Measurements from ENCODE around the gene GASK1B. TPM values are rescaled to one million over a fixed set of nuclear protein-coding genes. Genes with fewer than 3 reads are reported as not detected.

The GASK1B gene
- polyA plus RNA-seq = under 1 TPM in 2 of 3 donors, not detected in 1; 0.36 to 0.54 TPM

GRCh38 chr4:158172261-158173258 lies at the start of gene GASK1B:
Gene GASK1B, minus strand, starts transcription at chr4:158173025. Its CDS starts 1,650 bp downstream, at chr4:158171375.
- H3K4me1 Mint-ChIP-seq = no peaks in the 10 kb centered on the region
- H3K36me3 Mint-ChIP-seq = no peaks in the 10 kb centered on the region
- H3K9me3 Mint-ChIP-seq = peaks cover 0 to 4% (median 1%) of the 10 kb centered on the region in 6 donors
- no peak for DNase-seq
- peaks cover 0 to 12% (median 0%) of the 10 kb centered on the region in 3 donors for H3K27me3 Mint-ChIP-seq (ENCODE audit: low read depth in 3 of 3)
- no peak within 1 kb of the TSS for H3K27ac Mint-ChIP-seq
- H3K4me3 Mint-ChIP-seq = no peak within 1 kb of the TSS

GRCh38 chr4:158219623-158220022 lies 46.8 kb upstream of the GASK1B start:
- H3K27ac Mint-ChIP-seq = no peak overlapping the region
- peaks cover 0 to 8% (median 0%) of the 10 kb centered on the region in 6 donors for H3K9me3 Mint-ChIP-seq
- H3K36me3 Mint-ChIP-seq = no peaks in the 10 kb centered on the region
- no peak overlapping the region for H3K4me3 Mint-ChIP-seq
- no peak for DNase-seq
- peaks cover 0 to 4% (median 2%) of the 10 kb centered on the region in 3 donors for H3K27me3 Mint-ChIP-seq (ENCODE audit: low read depth in 3 of 3)
- H3K4me1 Mint-ChIP-seq = no peaks in the 10 kb centered on the region

- Mint-ChIP-seq H3K27me3 (ENCODE audit: low read depth in 3 of 3) (peaks cover 0 to 4% (median 2%) of the 10 kb centered on the region in 3 donors), H3K4me3 (no peak overlapping the region), H3K9me3 (peaks cover 0 to 8% (median under 1%) of the 10 kb centered on the region in 6 donors), H3K36me3 (no peaks in the 10 kb centered on the region), H3K4me1 (no peaks in the 10 kb centered on the region), H3K27ac (no peak overlapping the region)
- DNase-seq = no peak
Observed at GRCh38 chr4:158217763-158218162, 44.9 kb upstream of the GASK1B start.

DNA sequence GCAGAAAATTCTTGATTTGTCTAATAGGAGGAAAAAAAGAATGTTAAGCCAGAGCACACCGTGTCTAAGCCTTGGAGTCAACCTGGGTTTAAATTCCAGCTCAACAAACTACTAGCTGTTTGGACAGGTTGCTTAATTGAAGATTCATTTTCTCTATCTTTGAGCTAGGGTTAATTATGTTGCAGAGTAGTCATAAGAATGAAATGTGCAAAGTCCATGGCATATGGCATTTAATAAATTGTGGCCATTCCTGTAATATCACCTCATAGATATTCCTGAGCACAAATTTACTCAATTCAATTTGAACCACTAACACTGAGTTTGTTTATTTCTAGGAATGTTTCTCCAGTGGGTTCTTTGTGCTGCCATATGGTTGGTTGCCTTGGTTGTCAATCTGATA lies 42.0 kb upstream of the GASK1B start:
- no peak overlapping the region for H3K27ac Mint-ChIP-seq
- peaks cover 0 to 4% (median 4%) of the 10 kb centered on the region in 3 donors for H3K27me3 Mint-ChIP-seq (ENCODE audit: low read depth in 3 of 3)
- peaks cover 0 to 8% (median 3%) of the 10 kb centered on the region in 6 donors for H3K9me3 Mint-ChIP-seq
- peaks cover 10 to 18% of the 10 kb centered on the region in 2 donors for H3K4me1 Mint-ChIP-seq
- H3K4me3 Mint-ChIP-seq = no peak overlapping the region
- no peaks in the 10 kb centered on the region for H3K36me3 Mint-ChIP-seq
- DNase-seq = no peak

DNA sequence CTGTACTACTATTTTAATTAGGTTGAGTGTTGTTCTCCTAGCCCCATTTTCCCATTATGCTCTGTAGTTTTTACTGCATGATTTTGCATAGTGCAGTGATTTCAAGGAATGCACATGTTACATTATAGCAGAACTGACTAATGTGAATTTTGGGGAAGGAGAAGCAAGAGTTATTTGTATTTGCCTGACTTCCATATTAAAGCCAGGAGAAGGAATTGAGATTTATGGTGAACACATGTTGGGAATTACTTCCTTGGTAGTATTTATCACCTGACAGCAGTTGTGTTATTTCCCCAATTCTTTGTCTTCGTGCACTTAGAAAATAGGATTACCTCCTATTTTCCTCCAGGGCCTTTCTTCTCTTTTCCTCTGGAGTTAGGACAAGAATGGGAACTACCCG lies 40.6 kb upstream of the GASK1B start:
- Mint-ChIP-seq H3K36me3 (no peaks in the 10 kb centered on the region), H3K4me3 (no peak overlapping the region)

DNA sequence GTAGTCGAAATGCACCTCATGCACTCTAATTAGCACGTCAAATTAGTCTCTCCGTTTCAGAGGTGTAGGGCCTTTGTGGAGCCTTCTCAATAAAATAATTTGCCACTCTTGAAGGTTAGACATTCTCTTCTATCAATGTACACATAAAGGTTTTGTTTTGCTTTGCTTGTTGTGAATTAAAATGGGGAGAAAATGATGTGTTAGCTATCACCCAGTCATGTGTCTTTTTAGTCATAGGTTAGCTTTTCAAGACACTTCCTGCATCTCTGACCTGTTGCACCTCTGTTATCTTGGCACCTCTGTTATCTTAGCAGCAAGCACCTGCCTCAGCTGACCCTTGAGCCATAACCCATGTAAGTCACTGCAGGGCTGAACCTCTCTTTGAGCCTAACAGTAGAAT lies 38.4 kb upstream of the GASK1B start:
- peaks cover 17 to 26% of the 10 kb centered on the region in 2 donors for H3K4me1 Mint-ChIP-seq
- peaks cover 1 to 6% (median 4%) of the 10 kb centered on the region in 6 donors for H3K9me3 Mint-ChIP-seq
- peak overlapping the region in 4 of 5 donors; percentile 51 to 74 (median 66) for H3K4me3 Mint-ChIP-seq
- H3K36me3 Mint-ChIP-seq = no peaks in the 10 kb centered on the region
- H3K27ac Mint-ChIP-seq = no peak overlapping the region
- peaks cover 0 to 3% (median 2%) of the 10 kb centered on the region in 3 donors for H3K27me3 Mint-ChIP-seq (ENCODE audit: low read depth in 3 of 3)
- DNase-seq = no peak

More for the DNA sequence above, 40.6 kb upstream of the GASK1B start:
- no peak overlapping the region for H3K27ac Mint-ChIP-seq
- no peak for DNase-seq
- peaks cover 1 to 8% (median 4%) of the 10 kb centered on the region in 6 donors for H3K9me3 Mint-ChIP-seq
- peaks cover 0 to 3% (median 2%) of the 10 kb centered on the region in 3 donors for H3K27me3 Mint-ChIP-seq (ENCODE audit: low read depth in 3 of 3)
- H3K4me1 Mint-ChIP-seq = peaks cover 17 to 26% of the 10 kb centered on the region in 2 donors

DNA sequence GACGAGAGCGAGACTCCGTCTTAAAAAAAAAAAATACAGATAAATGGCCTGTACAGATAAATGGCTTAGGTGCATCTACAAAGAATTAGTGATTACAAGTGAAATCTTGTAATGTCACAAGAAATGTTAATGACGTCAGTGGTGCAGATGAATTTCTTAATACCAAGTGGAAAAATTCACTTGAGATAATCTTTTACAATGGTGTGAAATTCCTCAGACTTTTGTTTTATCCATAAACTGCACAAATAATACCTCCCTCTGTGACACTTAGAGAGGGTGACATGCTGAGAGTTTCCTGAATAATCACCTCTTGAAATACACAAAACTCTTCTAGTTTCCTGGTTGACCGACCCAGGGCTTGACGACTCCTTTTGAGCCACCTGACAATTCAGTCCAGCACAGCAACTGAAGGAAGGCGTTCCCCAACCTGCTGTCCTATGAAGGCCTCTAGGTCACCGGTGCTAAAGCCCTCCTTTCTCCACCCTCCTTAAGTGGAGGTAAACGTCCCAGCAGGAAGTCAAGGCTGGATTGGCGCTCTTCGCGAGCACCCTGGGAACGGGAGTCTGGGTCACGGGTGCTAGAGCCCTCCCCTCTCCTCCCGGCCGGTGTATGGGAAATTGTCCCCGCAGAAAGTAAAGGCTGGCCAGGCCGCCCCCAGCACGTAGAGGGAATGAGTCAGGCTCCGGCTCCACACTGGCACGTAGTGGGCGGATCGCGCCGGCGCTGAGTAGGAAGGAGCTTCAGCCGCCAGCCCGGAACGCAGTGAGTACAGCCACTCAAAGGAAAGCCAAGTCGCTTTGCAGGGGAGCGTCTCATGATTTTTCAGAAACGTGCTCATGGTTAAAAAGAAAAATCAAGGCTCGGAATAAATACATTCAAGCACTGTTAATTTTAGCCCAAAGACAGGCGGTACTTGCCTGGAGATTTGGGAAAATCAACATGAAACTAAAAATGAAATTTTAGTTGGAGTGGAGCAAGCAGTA lies 37.3 kb upstream of the GASK1B start, which contains the start of gene TMEM144:
Gene TMEM144, plus strand, starts transcription at position 662 of the 983 bp plus-strand sequence. CDS start 2,182 bp downstream, outside the sequence.
- Mint-ChIP-seq H3K27ac (peak within 1 kb of the TSS in 2 of 6 donors; percentile 59 to 65), H3K27me3 (ENCODE audit: low read depth in 3 of 3) (peaks cover 0 to 4% (median 0%) of the 10 kb centered on the region in 3 donors), H3K4me3 (peak within 1 kb of the TSS; percentile 79 to 86 (median 83)), H3K9me3 (peaks cover 0 to 11% (median 3%) of the 10 kb centered on the region in 6 donors), H3K36me3 (no peaks in the 10 kb centered on the region), H3K4me1 (peaks cover 17 to 26% of the 10 kb centered on the region in 2 donors)
- peak; percentile 1 to 16 (median 1) for DNase-seq

- no peak for DNase-seq
- H3K27ac Mint-ChIP-seq = peak overlapping the region in 1 of 6 donors; percentile 4
- peak overlapping the region in 3 of 5 donors; percentile 7 to 39 (median 7) for H3K4me3 Mint-ChIP-seq
- H3K4me1 Mint-ChIP-seq = peaks cover 17 to 26% of the 10 kb centered on the region in 2 donors
- H3K27me3 Mint-ChIP-seq (ENCODE audit: low read depth in 3 of 3) = peaks cover 0 to 4% (median 2%) of the 10 kb centered on the region in 3 donors
- H3K9me3 Mint-ChIP-seq = peaks cover 0 to 11% (median 3%) of the 10 kb centered on the region in 6 donors
- no peaks in the 10 kb centered on the region for H3K36me3 Mint-ChIP-seq
Observed at GRCh38 chr4:158208963-158209640, 36.3 kb upstream of the GASK1B start.

DNA sequence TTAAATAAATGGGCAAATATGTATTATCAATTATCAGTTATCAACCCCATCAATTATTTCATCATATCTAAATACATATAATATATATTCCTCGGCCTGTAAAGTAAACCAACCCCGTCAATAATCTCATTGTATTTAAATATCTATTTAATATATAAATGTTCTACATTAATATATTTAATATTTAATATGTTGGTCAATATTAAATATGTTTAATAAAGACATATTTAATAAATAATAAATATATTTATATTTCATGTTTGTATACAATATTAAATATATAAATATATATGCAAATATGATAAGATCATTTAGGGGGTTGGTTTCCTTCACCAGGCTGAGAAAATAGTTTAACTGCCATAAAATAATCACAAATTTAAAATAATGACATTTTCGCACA lies 31.1 kb upstream of the GASK1B start:
- H3K4me1 Mint-ChIP-seq = peaks cover 0 to under 1% of the 10 kb centered on the region in 2 donors
- H3K9me3 Mint-ChIP-seq = peaks cover 0 to 6% (median 0%) of the 10 kb centered on the region in 6 donors
- no peak for DNase-seq
- H3K36me3 Mint-ChIP-seq = no peaks in the 10 kb centered on the region
- H3K27ac Mint-ChIP-seq = no peak overlapping the region
- peaks cover 1 to 3% (median 2%) of the 10 kb centered on the region in 3 donors for H3K27me3 Mint-ChIP-seq (ENCODE audit: low read depth in 3 of 3)
- no peak overlapping the region for H3K4me3 Mint-ChIP-seq

GRCh38 chr4:158203436-158203835 lies 30.6 kb upstream of the GASK1B start:
- Mint-ChIP-seq H3K4me3 (no peak overlapping the region), H3K27me3 (ENCODE audit: low read depth in 3 of 3) (peaks cover 1 to 3% (median 2%) of the 10 kb centered on the region in 3 donors), H3K36me3 (no peaks in the 10 kb centered on the region), H3K27ac (no peak overlapping the region), H3K4me1 (no peaks in the 10 kb centered on the region), H3K9me3 (peaks cover 0 to 5% (median 0%) of the 10 kb centered on the region in 6 donors)
- DNase-seq = no peak

DNA sequence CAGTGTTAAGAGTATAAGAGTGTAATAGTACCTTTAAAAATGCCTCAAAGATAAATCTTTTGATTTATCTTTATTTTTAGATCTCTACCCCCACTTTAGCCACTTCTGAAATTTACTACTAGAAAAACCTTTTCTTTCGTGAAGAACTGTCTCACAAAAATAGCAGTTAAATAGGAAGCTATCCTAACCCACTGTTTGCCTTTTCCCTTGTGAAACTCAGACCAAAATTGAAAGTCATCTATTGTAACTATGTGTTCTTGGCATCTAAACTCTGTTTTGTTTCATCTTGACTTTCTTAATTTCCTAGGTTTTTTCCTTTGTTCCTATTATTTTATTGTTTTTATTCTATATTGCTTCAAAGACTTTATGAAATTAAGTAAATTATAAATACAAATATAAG lies 29.7 kb upstream of the GASK1B start:
- Mint-ChIP-seq H3K9me3 (peaks cover 0 to 5% (median 0%) of the 10 kb centered on the region in 6 donors), H3K4me1 (no peaks in the 10 kb centered on the region), H3K27ac (no peak overlapping the region), H3K4me3 (no peak overlapping the region), H3K27me3 (ENCODE audit: low read depth in 3 of 3) (peaks cover 1 to 3% (median 2%) of the 10 kb centered on the region in 3 donors), H3K36me3 (no peaks in the 10 kb centered on the region)
- no peak for DNase-seq

- Mint-ChIP-seq H3K4me3 (no peak overlapping the region), H3K27me3 (ENCODE audit: low read depth in 3 of 3) (peaks cover 1 to 3% (median 2%) of the 10 kb centered on the region in 3 donors), H3K9me3 (peaks cover 0 to 5% (median 0%) of the 10 kb centered on the region in 6 donors), H3K27ac (no peak overlapping the region), H3K4me1 (no peaks in the 10 kb centered on the region), H3K36me3 (no peaks in the 10 kb centered on the region)
- DNase-seq = no peak
Observed at GRCh38 chr4:158201876-158202275, 29.1 kb upstream of the GASK1B start.
